Measurements from ENCODE around the gene NLRX1.
"Not testable (repeated sequence)": the region's sequence is repeated elsewhere in the genome, so short reads cannot be mapped to it uniquely, and the experiment has no call there.

The NLRX1 gene

GRCh38 chr11:119188067-119188466, 19.5 kb downstream of the NLRX1 start:
- no peak for DNase-seq

GRCh38 chr11:119188887-119189286, 20.4 kb downstream of the NLRX1 start:
- DNase-seq, result no peak

- no peak for DNase-seq
Observed at GRCh38 chr11:119189393-119189792, 20.9 kb downstream of the NLRX1 start.

GRCh38 chr11:119190531-119190930, 22.0 kb downstream of the NLRX1 start:
- no peak for DNase-seq

GRCh38 chr11:119191265-119191664, 22.7 kb downstream of the NLRX1 start:
- DNase-seq, result not testable (repeated sequence)

GRCh38 chr11:119192111-119192510, 23.6 kb downstream of the NLRX1 start:
- DNase-seq, result no peak

GRCh38 chr11:119193001-119193400, 24.5 kb downstream of the NLRX1 start:
- DNase-seq, result no peak

- DNase-seq, result no peak
Observed at GRCh38 chr11:119193626-119194025, 25.1 kb downstream of the NLRX1 start.

- DNase-seq, result no peak
Observed at GRCh38 chr11:119194811-119195440, 26.4 kb downstream of the NLRX1 start.

GRCh38 chr11:119195680-119196079, 27.2 kb downstream of the NLRX1 start:
- peak; percentile 29 to 51 for DNase-seq

GRCh38 chr11:119196833-119197483, 28.4 kb downstream of the NLRX1 start:
- DNase-seq, result peak; percentile 71 to 78

GRCh38 chr11:119198925-119199324, 30.4 kb downstream of the NLRX1 start:
- no peak for DNase-seq

- DNase-seq, result not testable (repeated sequence)
Observed at GRCh38 chr11:119201236-119201635, 32.7 kb downstream of the NLRX1 start.

GRCh38 chr11:119202554-119202953, 34.0 kb downstream of the NLRX1 start:
- DNase-seq, result no peak

GRCh38 chr11:119204066-119204465, 35.5 kb downstream of the NLRX1 start:
- no peak for DNase-seq

GRCh38 chr11:119205080-119205479, 36.6 kb downstream of the NLRX1 start:
- DNase-seq, result no peak

GRCh38 chr11:119205574-119206510, 37.3 kb downstream of the NLRX1 start, which contains the start of gene CBL:
CBL (plus strand) TSS chr11:119206339; CDS start chr11:119206418, 79 bp downstream.
- DNase-seq, result peak; percentile 88 to 95

GRCh38 chr11:119206511-119207414, 38.2 kb downstream of the NLRX1 start:
- DNase-seq, result no peak

GRCh38 chr11:119207415-119207960, 39.0 kb downstream of the NLRX1 start:
- DNase-seq, result no peak

GRCh38 chr11:119209186-119209585, 40.7 kb downstream of the NLRX1 start:
- DNase-seq, result no peak

GRCh38 chr11:119210050-119210449, 41.5 kb downstream of the NLRX1 start:
- DNase-seq, result no peak
